Neural progenitor cell (in vitro differentiated cells): ENCODE measurements around the gene SIVA1.

Experiments
- CTCF ChIP-seq: fragments of 200-600 bp; sonication (generic); IDR thresholded peaks from 2 replicates; pipeline ENCODE4 v1.5.1; 2017; ENCODE audit warnings: antibody characterized with exemption, mild to moderate bottlenecking
- EZH2 ChIP-seq: fragments of 200-600 bp; sonication (generic); IDR thresholded peaks from 2 replicates; pipeline ENCODE4 v1.6.1; 2017; ENCODE audit warnings: antibody characterized with exemption, mild to moderate bottlenecking, moderate library complexity
- EZH2phosphoT487 ChIP-seq: fragments of 200-600 bp; sonication (generic); IDR thresholded peaks from 2 replicates; pipeline ENCODE4 v1.6.1; 2017; ENCODE audit warnings: antibody characterized with exemption

DNA sequence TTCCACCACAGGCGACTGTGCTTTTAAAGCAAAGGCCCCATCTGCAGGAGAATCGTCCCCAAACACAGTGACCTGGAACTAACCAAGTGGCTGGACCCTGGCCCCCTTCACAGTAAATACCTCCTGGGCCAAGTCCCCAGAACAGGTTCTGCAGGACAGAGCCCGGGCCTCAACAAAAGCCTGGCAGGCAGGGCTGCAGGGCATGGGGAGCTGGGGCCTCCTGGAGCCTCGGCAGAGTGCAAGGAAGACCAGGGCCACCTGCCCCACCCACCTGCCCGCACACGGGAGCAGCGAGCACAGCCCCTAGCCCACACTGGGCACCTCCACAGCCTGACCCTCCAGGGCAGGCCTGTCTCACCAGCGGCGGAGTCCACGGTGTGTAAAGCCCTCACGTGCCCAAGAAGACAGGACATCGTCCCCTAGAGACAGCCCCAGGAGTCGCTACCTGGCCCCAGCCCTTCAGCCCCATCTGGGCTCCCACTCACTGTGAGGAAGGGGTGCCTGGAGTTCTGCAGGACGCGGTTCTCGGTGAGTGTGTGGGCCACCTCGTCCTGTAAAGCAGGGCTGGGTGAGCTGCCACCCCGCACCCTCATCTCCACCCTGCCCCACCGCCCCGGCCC is 21.6 kb downstream of the SIVA1 start:
- no peak for TF ChIP-seq EZH2
- TF ChIP-seq CTCF: no peak
- no peak for TF ChIP-seq EZH2phosphoT487
